Fibroblast of skin of right biceps (primary cell): Measurements from ENCODE around the gene MAGI2.

Experiments
- DNase-seq: peaks from one replicate; pipeline ENCODE4 v3.0.0-alpha.2; 2013

Gene MAGI2

GRCh38 chr7:78448911-78449310 lies 1004.6 kb downstream of the MAGI2 start:
- DNase-seq, result no peak

- DNase-seq, result no peak
These were observed 1009.2 kb downstream of the MAGI2 start for GRCh38 chr7:78444267-78444666.

DNA sequence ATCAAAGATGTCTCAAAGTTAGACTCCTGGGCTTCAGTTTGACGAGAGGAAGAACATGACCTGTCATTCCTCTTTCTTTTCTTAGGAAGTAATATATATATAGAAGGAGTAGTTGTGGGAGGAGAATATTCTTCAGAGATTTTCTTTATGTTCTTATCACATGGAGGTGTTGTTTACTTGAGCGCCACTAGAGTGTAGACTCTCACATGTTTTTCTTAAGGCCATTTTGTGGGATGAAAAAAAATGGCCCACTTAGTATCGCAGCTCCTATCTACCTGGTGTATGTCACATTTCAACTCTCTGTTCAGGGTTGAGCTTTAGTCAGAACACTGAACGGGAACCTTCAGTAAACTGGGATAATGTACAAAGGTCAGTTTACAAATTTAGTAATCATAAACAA lies 1009.7 kb downstream of the MAGI2 start:
- no peak for DNase-seq

DNA sequence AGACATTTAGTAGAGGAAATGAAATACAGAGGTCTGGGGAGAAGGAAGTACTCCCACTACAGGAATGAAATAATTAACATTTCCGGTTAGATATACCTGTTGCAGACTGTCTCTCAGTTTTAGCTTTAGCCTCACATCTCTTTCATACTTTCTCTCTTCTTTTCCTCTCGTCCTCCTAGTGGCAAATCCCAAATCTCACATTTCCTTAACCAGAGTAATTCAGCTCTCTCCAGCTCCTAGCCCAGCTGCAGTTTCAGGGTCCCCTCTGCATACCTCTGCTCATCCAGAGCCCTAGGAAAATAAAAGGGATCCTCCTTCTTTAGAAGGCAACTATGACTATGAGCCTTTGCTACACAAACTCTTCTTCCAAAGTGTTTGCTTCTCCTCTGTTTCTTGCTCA lies 1011.7 kb downstream of the MAGI2 start:
- no peak for DNase-seq

- no peak for DNase-seq
These were observed 1015.0 kb downstream of the MAGI2 start for GRCh38 chr7:78438433-78438832.

- DNase-seq, result peak; percentile 81
These were observed 1016.3 kb downstream of the MAGI2 start for GRCh38 chr7:78437118-78437517.

- DNase-seq, result no peak
These were observed 1018.1 kb downstream of the MAGI2 start for GRCh38 chr7:78435355-78435754.

DNA sequence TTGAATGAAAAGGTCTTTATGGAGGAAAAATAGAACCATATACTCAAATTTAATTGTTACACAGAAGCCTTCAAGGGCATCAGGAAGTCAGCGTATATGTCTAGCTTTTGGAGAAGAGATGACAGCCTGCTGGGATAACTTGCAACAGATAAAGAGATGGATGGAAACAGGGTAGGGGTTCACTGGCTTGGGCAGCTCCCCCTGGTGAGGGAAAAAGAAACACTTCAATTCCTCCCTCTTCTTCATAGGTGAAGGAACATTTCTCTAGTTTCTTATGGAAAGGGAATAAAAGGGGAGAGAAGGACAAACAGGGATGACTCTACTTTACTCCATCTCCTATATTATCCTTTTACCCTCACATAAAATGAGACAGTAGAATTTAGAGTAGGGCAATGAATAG lies 1019.2 kb downstream of the MAGI2 start:
- DNase-seq, result no peak

DNA sequence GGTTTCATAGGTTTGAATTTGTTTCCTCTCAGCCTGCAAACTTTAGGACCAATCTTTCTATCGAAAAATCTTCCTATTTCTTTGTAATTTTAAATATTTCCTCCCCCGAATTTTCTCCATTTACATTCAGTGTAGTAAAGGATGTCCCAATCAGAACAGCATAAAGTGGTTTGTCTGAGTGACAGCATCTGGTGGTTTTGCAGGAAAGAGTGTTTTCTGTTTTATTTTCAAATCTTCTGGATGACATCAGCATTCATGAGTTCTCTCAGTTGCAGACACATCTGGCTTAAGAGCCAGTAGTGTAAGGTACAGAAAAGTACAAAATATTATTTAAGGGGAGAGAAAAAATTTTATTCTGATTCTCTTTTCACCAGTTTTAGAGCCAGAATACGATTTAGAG lies 1020.0 kb downstream of the MAGI2 start:
- no peak for DNase-seq

GRCh38 chr7:78429878-78430277 lies 1023.6 kb downstream of the MAGI2 start:
- no peak for DNase-seq

DNA sequence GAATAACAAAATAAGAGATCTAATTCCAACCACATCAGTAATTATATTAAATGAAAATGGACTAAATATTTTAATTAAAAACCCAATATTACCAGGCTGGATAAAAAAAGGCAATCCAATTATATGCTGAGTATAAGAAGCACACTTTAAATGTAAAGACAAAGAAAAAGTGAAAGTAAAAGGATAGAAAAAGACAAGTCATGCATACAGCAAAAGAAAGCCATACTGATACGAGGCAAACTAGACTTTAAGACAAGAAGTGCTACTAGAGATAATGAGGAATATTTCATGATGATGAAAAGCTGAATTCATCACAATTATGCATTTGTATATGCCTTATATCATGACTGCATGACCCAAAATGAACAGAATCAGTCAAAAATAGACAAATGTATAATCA lies 1026.3 kb downstream of the MAGI2 start:
- DNase-seq, result no peak

DNA sequence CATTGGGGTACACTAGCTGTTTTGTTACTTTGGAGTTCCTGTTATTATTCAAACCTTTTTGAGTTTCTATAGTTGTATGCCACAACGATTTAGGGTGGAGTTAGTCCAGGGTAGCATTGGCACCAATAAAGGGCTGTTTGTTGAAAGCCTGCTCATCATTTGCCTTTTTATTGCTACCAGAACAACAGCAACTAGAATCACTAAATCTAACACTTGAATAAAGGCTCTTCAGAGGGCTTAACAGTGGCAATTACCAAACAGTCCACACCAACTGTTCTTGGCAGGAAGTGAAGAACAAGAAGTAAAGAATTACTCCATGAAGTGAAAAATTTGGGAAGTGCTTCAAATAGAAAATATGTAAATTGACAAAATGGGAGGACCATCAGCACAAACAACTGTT lies 1033.5 kb downstream of the MAGI2 start:
- no peak for DNase-seq

GRCh38 chr7:78417180-78417853 lies 1036.2 kb downstream of the MAGI2 start:
- no peak for DNase-seq

DNA sequence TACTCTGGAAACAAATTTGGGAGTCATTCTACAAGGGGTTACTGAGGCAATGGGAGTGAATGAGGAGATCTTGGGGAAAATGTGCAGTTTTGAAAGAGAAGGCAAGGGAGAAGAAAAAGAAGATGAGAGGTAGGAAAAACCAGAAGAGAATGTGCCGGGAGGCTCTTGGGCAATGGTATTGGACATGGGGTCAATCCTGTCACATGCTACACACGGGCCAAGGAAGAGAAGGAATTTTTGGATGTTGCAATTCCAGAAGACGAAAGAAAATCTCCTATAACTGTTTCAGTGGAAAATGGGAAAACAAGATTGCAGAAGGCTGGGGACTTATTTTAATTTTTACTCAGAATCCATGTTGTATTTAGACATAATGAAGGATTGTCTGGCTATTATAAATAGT lies 1039.9 kb downstream of the MAGI2 start:
- DNase-seq, result no peak

- DNase-seq, result no peak
These were observed 1041.1 kb downstream of the MAGI2 start for GRCh38 chr7:78412216-78412858.

DNA sequence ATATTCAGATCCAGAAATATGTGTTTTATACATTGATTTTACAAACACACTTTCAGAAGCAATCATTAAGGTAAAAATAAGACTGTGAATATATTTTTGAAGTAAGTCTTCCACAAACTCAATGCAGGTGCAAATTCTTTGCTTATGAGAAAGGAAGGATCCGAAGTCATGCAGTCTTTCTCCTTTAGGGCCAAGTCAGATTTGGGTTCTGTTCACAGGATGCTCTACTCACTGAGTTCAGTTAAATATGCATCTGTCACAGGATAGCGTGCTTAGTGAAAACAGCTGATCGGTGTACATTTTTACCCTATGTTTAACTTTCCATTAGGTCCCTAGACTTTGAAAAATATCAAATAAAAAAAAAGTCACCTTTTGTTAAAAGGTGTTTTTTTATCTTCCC lies 1046.4 kb downstream of the MAGI2 start:
- DNase-seq, result no peak

DNA sequence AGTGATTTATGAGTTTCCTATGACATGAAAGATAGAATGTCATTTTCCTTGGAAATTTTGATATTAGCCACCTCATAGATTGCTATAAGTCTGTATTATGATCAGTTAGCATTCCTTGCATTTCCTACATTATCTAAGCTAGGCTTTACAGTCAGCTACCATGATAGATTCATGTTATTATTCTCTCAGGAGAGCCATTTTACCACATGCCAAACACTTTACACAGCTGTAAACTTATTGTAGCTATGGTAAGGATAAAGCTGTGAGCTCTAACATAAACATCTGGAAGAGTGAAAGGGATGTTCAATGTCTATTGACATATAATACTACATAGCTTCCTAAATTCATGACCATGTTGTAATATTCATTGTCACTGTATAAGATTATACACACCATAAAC lies 1046.9 kb downstream of the MAGI2 start:
- no peak for DNase-seq

DNA sequence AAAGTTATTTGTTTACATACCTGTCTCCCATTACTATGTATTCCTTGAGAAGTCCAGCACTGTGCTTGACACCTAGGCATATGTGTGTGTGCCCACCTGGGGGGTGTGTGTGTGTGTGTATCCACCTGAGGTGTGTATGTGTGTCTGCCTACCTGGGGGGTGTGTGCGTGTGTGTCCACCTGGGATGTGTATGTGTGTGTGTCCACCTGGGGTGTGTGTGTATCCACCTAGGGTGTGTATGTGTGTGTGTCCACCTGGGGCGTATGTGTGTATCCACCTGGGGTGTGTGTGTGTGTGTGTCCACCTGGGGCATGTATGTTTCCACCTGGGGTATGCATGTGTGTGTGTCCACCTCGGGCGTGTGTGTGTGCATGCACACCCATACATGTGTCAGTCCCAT lies 1051.4 kb downstream of the MAGI2 start:
- no peak for DNase-seq

DNA sequence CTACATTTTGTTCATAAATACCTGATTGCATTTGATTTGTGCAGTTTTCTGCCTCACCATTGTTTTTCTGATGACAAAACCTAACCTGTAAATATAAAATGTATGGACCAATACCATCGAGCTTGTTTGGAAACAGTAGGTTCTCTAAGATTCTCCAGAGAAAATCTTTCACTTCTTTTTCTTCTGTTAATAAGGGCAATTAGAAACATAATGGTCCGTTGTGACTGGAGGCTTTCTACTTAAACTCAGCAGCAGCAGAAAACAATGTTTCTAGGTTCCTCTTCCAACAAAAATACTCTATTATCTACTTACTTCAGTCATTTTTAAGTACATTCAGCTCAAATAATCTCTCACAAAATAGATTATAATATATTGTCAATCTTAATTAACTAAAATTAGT lies 1053.4 kb downstream of the MAGI2 start:
- no peak for DNase-seq

- DNase-seq, result peak; percentile 68
These were observed 1054.3 kb downstream of the MAGI2 start for GRCh38 chr7:78399033-78399769.

DNA sequence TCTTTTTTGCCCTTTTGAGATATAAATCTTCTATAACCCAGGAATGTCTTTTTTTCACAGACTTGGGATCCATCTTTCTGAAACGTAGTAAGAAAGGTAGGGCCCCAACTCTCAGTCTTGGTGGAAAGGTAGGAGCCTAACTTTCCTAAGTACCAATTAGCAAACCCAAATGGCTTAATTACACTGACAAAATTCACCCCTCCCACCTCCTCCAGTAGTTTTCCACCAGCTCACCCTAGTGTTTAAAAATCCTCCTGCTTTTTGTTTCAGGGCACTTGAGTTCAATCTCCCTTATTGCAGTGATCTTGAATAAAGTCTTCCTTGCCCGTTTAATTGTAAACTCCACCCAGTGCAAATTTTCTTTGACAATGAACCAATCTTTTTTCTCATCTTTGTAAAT lies 1054.9 kb downstream of the MAGI2 start:
- DNase-seq, result no peak

DNA sequence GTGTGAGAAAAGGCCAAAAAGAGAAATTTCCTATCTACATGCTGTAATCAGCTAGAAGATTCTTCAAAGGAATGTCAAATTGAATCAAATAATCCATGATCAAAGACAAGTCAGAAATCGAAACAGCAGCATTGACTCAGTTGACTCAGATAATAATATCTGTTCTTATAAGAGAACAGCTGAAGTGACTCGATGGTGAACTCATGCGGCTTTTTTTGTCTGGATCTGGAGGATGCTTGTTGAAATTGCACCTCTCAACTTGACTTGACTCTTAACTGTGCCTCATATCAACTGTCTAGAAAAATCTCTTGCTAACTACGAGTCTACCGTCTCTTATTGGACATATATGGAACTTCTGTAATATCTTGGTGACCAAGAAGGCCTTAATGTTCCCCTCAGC lies 1055.4 kb downstream of the MAGI2 start:
- no peak for DNase-seq

DNA sequence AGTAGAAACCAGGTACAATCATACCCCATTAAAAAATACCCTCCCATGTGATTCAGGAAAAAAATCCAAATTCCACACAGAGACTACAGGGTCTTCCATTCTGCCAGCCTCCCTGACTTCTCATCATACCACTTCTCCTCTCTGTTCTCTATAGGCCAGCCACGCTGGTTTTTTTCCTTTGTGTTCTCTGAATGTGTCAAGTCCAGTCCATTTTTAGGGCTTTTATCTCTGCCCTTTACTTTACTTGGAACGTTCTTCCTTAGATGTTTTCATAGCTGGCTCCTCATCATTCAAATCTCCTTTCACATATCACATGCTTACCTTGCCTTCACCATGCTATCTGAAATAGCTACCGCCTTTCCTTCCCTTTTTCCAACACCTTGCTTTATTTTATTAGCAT lies 1057.3 kb downstream of the MAGI2 start:
- DNase-seq, result no peak

DNA sequence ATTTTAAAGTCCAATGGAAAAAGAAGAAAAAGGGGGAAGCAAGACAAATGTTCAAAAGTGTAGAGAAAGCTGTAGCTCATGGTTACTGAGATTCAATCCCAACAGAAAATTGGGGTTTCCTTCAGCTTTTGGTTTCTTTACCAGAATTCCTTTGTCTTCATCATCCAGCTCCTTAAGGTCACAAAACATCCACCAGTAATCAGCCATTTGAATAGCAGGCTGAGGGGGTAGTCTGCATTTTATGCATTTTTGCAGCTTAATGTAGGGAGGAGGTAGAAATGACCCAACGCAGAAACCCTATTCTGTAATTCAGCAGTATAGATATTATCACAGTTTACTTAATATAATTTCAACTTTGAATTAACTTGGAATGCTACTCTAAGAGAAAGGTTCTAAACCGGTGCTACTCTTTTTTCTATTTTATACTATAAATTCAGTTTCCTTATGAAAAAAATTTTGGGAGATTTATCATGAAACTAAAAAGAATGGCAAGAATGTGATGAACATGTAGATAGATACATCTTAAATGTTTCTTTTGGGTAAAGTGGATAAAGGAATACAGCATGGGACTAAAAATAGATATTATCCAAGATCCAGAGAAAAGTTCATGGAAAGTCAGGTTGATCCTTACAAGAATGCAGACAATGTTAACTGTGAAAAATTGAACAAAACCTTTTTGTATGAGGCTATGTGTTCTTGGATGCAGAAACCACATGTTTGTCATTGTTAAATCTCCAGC lies 1058.0 kb downstream of the MAGI2 start:
- peak; percentile 72 for DNase-seq
